Peyer's patch (tissue), 4 donors: ENCODE measurements around the gene LATS1.

Source experiments
- CTCF ChIP-seq, 6 experiments: fragments of 450-650 bp in 4 of 6; fragments of 200-600 bp in 2 of 6; sonication (generic) in 1 of 6; IDR thresholded peaks; one replicate each; pipeline ENCODE4 v1.5.1; 2017 to 2019; ENCODE audit warnings: antibody characterized with exemption in 6 of 6, mild to moderate bottlenecking in 3 of 6, moderate library complexity in 1 of 6
- POLR2A ChIP-seq, 2 donors: fragments of 450-650 bp; IDR thresholded peaks; one replicate each; pipeline ENCODE4 v1.5.1; 2017; ENCODE audit warnings: antibody characterized with exemption in 2 of 2, mild to moderate bottlenecking in 2 of 2, moderate library complexity in 2 of 2

GRCh38 chr6:149728499-149729234, 10.8 kb upstream of the LATS1 start:
- TF ChIP-seq CTCF (IDR thresholded peaks at IDR 0.05) (no peak), POLR2A (IDR thresholded peaks at IDR 0.05) (no peak)
